Common myeloid progenitor, CD34-positive (primary cell): ENCODE data around the gene MYO18A.

Experiments
- CTCF ChIA-PET: fragments of 350-600 bp; sonication (Branson Sonifier 250); formaldehyde crosslinking; loops from one replicate; lab custom pipeline; 2021; ENCODE audit warnings: antibody characterized with exemption; lab: Charles Lee
- POLR2A ChIA-PET: fragments of 350-600 bp; sonication (Branson Sonifier 250); formaldehyde crosslinking; loops from one replicate; lab custom pipeline; 2021; ENCODE audit warnings: antibody characterized with exemption; lab: Charles Lee
- DNase-seq, 3 donors: peaks; one replicate each; pipeline versions ENCODE4 v3.0.0 to v3.0.0-alpha.2; 2013
- H3K27ac ChIP-seq, 2 experiments: 1 replicate in 1 of 2; 2 replicates in 1 of 2; pipeline ENCODE4 v1.7.0; 2013; ENCODE audit warnings: inconsistent platforms in 2 of 2, low read length in 2 of 2, mild to moderate bottlenecking in 2 of 2, low read depth in 1 of 2, moderate library complexity in 1 of 2; ENCODE audit not compliant: severe bottlenecking in 2 of 2, insufficient read depth in 1 of 2, poor library complexity in 1 of 2
- H3K27me3 ChIP-seq, 5 experiments: replicated peaks in 2 of 5; 1 replicate in 3 of 5; 2 replicates in 2 of 5; pipeline versions ENCODE4 v1.6.1 to v1.7.0; 2013; ENCODE audit warnings: low read length in 4 of 5, mild to moderate bottlenecking in 2 of 5, moderate library complexity in 2 of 5, inconsistent platforms in 1 of 5; ENCODE audit not compliant: insufficient read depth in 5 of 5, control insufficient read depth in 4 of 5
- H3K36me3 ChIP-seq, 4 experiments: 1 replicate in 2 of 4; 2 replicates in 2 of 4; pipeline versions ENCODE4 v1.6.1 to v1.7.0; 2013; ENCODE audit warnings: low read length in 3 of 4, control low read depth in 1 of 4, mild to moderate bottlenecking in 1 of 4; ENCODE audit not compliant: control insufficient read depth in 4 of 4, insufficient read depth in 4 of 4
- H3K4me1 ChIP-seq, 4 experiments: 1 replicate in 3 of 4; 2 replicates in 1 of 4; pipeline versions ENCODE4 v1.6.1 to v1.7.1; 2013; ENCODE audit warnings: low read length in 3 of 4, mild to moderate bottlenecking in 3 of 4, control low read depth in 1 of 4, inconsistent platforms in 1 of 4, moderate library complexity in 1 of 4; ENCODE audit not compliant: control insufficient read depth in 4 of 4, insufficient read depth in 4 of 4; ENCODE audit errors: control extremely low read depth in 1 of 4
- H3K4me3 ChIP-seq, 7 experiments: 1 replicate in 4 of 7; 2 replicates in 3 of 7; pipeline versions ENCODE4 v1.5.1 to v1.7.0; 2013; ENCODE audit warnings: mild to moderate bottlenecking in 7 of 7, low read length in 6 of 7, moderate library complexity in 6 of 7, inconsistent platforms in 2 of 7, low read depth in 2 of 7, control low read depth in 1 of 7; ENCODE audit not compliant: insufficient read depth in 4 of 7, control insufficient read depth in 1 of 7; ENCODE audit errors: extremely low read depth in 1 of 7
- H3K9me3 ChIP-seq, 5 experiments: 1 replicate in 4 of 5; 2 replicates in 1 of 5; pipeline versions ENCODE4 v1.6.1 to v1.7.1; 2013; ENCODE audit warnings: low read length in 4 of 5, mild to moderate bottlenecking in 2 of 5, inconsistent platforms in 1 of 5, low read depth in 1 of 5, moderate library complexity in 1 of 5; ENCODE audit not compliant: control insufficient read depth in 4 of 5, insufficient read depth in 2 of 5; ENCODE audit errors: control extremely low read depth in 1 of 5
- WGBS: methylation state at CpG from one replicate; pipeline ENCODE4 v1.1.5; 2013; ENCODE audit not compliant: insufficient coverage; 5-methylcytosine and 5-hydroxymethylcytosine counted together

Gene MYO18A

GRCh38 chr17:29215717-29216116 lies 35.5 kb upstream of the MYO18A start:
- Histone ChIP-seq H3K36me3 (no peaks in the 10 kb centered on the region), H3K27ac (no peak overlapping the region), H3K4me1 (peaks cover 0 to 8% (median 3%) of the 10 kb centered on the region in 4 experiments), H3K9me3 (no peaks in the 10 kb centered on the region), H3K4me3 (no peak overlapping the region), H3K27me3 (no peaks in the 10 kb centered on the region)
- DNase-seq = no peak
- WGBS = 84% methylated on average over 4 of the region's 4 CpGs
- ChIA-PET CTCF (interaction anchor here (1.1 to 11.1 kb wide), 6 partner anchors 10 to 91 kb away, joined by 3 to 124 read pairs (median 4); no protein-coding TSS in a partner anchor), POLR2A (no interaction called here)

- Histone ChIP-seq H3K27ac (no peak overlapping the region), H3K27me3 (no peaks in the 10 kb centered on the region), H3K36me3 (no peaks in the 10 kb centered on the region), H3K4me3 (no peak overlapping the region), H3K9me3 (no peaks in the 10 kb centered on the region), H3K4me1 (peaks cover 0 to 8% (median 0%) of the 10 kb centered on the region in 4 experiments)
- DNase-seq = no peak
- WGBS = 98% methylated on average over 10 of the region's 10 CpGs
- ChIA-PET CTCF (interaction anchor here (0.5 to 11.1 kb wide), 7 partner anchors 8 to 91 kb away, joined by 3 to 124 read pairs (median 5); no protein-coding TSS in a partner anchor), POLR2A (no interaction called here)
Observed at GRCh38 chr17:29215174-29215573, 35.0 kb upstream of the MYO18A start.

- H3K4me3 ChIP-seq = no peak overlapping the region
- peaks cover 0 to 4% (median 0%) of the 10 kb centered on the region in 4 experiments for H3K4me1 ChIP-seq
- ChIA-PET CTCF (interaction anchor here (0.5 to 11.1 kb wide), 6 partner anchors 8 to 90 kb away, joined by 3 to 124 read pairs (median 5); no protein-coding TSS in a partner anchor), POLR2A (no interaction called here)
- H3K27me3 ChIP-seq = no peaks in the 10 kb centered on the region
- no peaks in the 10 kb centered on the region for H3K36me3 ChIP-seq
- H3K27ac ChIP-seq = no peak overlapping the region
- DNase-seq = no peak
- 98% methylated on average over 5 of the region's 8 CpGs for WGBS
- H3K9me3 ChIP-seq = no peaks in the 10 kb centered on the region
Observed at GRCh38 chr17:29214215-29215146, 34.3 kb upstream of the MYO18A start.

GRCh38 chr17:29212681-29213121 lies 32.5 kb upstream of the MYO18A start:
- no peaks in the 10 kb centered on the region for H3K27me3 ChIP-seq
- no peaks in the 10 kb centered on the region for H3K36me3 ChIP-seq
- no peak for DNase-seq
- 97% methylated on average over 5 of the region's 5 CpGs for WGBS
- H3K4me1 ChIP-seq = no peaks in the 10 kb centered on the region
- H3K4me3 ChIP-seq = no peak overlapping the region
- H3K27ac ChIP-seq = no peak overlapping the region
- POLR2A ChIA-PET = interaction anchor here (0.9 kb wide), 1 partner anchor 16 kb away, joined by 3 read pairs; no protein-coding TSS in a partner anchor
- CTCF ChIA-PET = interaction anchor here (0.8 to 11.1 kb wide), 6 partner anchors 12 to 65 kb away, joined by 3 to 124 read pairs (median 4); partner anchors contain the start of gene MYO18A
- no peaks in the 10 kb centered on the region for H3K9me3 ChIP-seq

- ChIA-PET POLR2A (interaction anchor here (0.9 kb wide), 1 partner anchor 16 kb away, joined by 3 read pairs; no protein-coding TSS in a partner anchor), CTCF (interaction anchor here (0.8 to 11.1 kb wide), 5 partner anchors 13 to 64 kb away, joined by 3 to 124 read pairs (median 4); partner anchors contain the start of gene MYO18A)
- no peaks in the 10 kb centered on the region for H3K27me3 ChIP-seq
- no peak overlapping the region for H3K4me3 ChIP-seq
- no peak for DNase-seq
- H3K4me1 ChIP-seq = no peaks in the 10 kb centered on the region
- WGBS = 100% methylated on average over 1 of the region's 1 CpG
- H3K27ac ChIP-seq = no peak overlapping the region
- no peaks in the 10 kb centered on the region for H3K9me3 ChIP-seq
- no peaks in the 10 kb centered on the region for H3K36me3 ChIP-seq
Observed at GRCh38 chr17:29212094-29212631, 32.0 kb upstream of the MYO18A start.

- POLR2A ChIA-PET = no interaction called here
- no peak for DNase-seq
- no peak overlapping the region for H3K4me3 ChIP-seq
- 100% methylated on average over 2 of the region's 2 CpGs for WGBS
- H3K27ac ChIP-seq = no peak overlapping the region
- no peaks in the 10 kb centered on the region for H3K9me3 ChIP-seq
- H3K27me3 ChIP-seq = no peaks in the 10 kb centered on the region
- no peaks in the 10 kb centered on the region for H3K4me1 ChIP-seq
- no peaks in the 10 kb centered on the region for H3K36me3 ChIP-seq
- CTCF ChIA-PET = interaction anchor here (0.7 to 1.1 kb wide), 2 partner anchors 31 to 48 kb away, joined by 4 to 5 read pairs; partner anchors contain the start of gene MYO18A
Observed at GRCh38 chr17:29210879-29211278, 30.7 kb upstream of the MYO18A start.
